Measurements from ENCODE around the gene HUS1. TPM values are rescaled to one million over a fixed set of nuclear protein-coding genes. Genes with fewer than 3 reads are reported as not detected.
"Not testable (repeated sequence)": the region's sequence is repeated elsewhere in the genome, so short reads cannot be mapped to it uniquely, and the experiment has no call there.

Gene HUS1
- total RNA-seq, 4 donors from 2014 or later = 26.2 to 29.4 (median 27.8) TPM

DNA sequence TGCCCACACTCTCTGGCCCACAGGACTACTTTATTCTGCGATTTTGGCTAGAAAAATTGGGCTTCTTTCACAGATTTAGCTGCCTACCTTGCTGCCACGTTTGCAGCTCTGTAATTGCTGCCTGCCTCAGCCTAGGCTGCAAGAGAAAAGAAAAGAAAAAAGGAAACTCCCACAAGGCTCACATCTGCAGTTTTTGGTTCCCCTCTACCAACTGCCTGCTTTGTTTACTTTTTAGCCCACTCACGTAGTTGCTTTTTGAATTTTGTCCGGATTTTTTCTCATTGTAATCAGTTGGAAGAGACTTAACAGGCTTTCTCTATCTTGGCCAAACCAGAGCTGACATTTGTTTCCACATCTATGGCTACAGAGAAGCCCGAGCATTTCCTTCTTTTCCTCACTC lies 25.2 kb upstream of the HUS1 start:
- H3K27ac ChIP-seq = no peak overlapping the region
- WGBS, 2 donors = 33 to 34% methylated on average over 5 of the region's 5 CpGs

DNA sequence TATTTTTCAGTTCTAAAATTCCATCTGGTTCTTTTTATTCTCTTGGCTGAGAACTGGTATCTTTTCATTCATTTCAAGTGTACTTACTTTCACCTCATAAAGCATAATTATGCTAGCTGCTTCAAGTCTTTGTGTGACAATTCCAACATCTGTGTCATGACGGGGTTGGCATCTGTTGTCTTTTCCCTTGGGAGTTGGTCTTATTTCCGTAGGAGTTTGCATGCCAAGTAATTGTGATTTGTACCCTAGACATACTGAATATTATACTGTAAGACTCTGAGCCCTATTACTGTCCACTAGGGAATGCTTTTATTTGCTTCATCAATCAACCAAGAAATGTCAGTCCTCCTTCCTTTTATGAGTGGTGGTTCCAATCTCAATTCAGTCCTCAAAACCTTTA lies 24.6 kb upstream of the HUS1 start:
- WGBS, 2 donors = 44 to 47% methylated on average over 2 of the region's 2 CpGs
- no peaks in the 10 kb centered on the region for H3K36me3 ChIP-seq
- H3K27ac ChIP-seq = no peak overlapping the region
- DNase-seq (ENCODE audit: low spot score in 2 of 2) = no peak
- no peaks in the 10 kb centered on the region for H3K27me3 ChIP-seq
- no peaks in the 10 kb centered on the region for H3K4me1 ChIP-seq
- TF ChIP-seq EP300 (IDR thresholded peaks at IDR 0.05) = no peak
- no peak for TF ChIP-seq POLR2A (IDR thresholded peaks at IDR 0.05)
- TF ChIP-seq, protein P1, sequence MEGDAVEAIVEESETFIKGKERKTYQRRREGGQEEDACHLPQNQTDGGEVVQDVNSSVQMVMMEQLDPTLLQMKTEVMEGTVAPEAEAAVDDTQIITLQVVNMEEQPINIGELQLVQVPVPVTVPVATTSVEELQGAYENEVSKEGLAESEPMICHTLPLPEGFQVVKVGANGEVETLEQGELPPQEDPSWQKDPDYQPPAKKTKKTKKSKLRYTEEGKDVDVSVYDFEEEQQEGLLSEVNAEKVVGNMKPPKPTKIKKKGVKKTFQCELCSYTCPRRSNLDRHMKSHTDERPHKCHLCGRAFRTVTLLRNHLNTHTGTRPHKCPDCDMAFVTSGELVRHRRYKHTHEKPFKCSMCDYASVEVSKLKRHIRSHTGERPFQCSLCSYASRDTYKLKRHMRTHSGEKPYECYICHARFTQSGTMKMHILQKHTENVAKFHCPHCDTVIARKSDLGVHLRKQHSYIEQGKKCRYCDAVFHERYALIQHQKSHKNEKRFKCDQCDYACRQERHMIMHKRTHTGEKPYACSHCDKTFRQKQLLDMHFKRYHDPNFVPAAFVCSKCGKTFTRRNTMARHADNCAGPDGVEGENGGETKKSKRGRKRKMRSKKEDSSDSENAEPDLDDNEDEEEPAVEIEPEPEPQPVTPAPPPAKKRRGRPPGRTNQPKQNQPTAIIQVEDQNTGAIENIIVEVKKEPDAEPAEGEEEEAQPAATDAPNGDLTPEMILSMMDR (IDR thresholded peaks at IDR 0.05) = no peak
- no peak overlapping the region for H3K4me3 ChIP-seq
- H3K9me3 ChIP-seq = no peaks in the 10 kb centered on the region

More for the DNA sequence above, 25.2 kb upstream of the HUS1 start:
- H3K4me3 ChIP-seq = no peak overlapping the region
- no peaks in the 10 kb centered on the region for H3K4me1 ChIP-seq
- no peaks in the 10 kb centered on the region for H3K36me3 ChIP-seq
- H3K9me3 ChIP-seq = no peaks in the 10 kb centered on the region
- no peaks in the 10 kb centered on the region for H3K27me3 ChIP-seq
- TF ChIP-seq, protein P1 (IDR thresholded peaks at IDR 0.05) = no peak
- DNase-seq (ENCODE audit: low spot score in 2 of 2) = no peak

DNA sequence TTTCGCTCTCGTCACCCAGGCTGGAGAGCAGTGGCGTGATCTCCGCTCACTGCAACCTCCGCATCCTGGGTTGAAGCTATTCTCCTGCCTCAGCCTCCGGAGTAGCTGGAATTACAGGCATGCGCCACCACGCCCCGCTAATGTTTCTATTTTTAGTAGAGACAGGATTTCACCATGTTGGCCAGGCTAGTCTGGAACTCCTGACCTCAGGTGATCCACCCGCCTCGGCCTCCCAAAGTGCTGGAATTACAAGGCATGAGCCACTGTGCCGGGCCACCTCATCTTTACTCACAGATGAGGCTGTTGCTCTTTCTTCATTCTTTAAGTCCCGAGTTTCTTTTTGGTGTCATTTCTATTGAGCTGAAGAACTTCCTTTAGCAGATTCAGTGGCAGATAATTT lies 20.7 kb upstream of the HUS1 start:
- not testable (repeated sequence) for DNase-seq (ENCODE audit: low spot score in 2 of 2); H3K27me3 ChIP-seq; H3K4me1 ChIP-seq; H3K27ac ChIP-seq; H3K36me3 ChIP-seq; H3K4me3 ChIP-seq; H3K9me3 ChIP-seq
- WGBS, 2 donors = 88% methylated on average over 13 of the region's 13 CpGs

DNA sequence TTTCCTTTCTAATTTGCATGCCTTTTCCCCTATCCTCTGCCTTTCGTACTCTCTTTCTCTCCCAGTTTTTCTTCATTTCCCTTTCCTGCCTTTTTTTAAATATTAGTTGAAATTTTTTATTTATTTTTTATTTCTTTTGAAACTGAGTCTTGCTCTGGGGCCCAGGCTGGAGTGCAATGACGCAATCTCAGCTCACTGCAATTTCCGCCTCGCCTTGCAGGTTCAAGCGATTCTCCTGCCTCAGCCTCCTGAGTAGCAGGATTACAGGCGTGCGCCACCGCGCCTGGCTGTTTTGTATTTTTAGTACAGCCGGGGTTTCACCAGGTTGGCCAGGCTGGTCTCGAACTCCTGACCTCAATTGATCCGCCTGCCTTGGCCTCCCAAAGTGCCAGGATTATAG lies 20.0 kb upstream of the HUS1 start:
- TF ChIP-seq POLR2A (IDR thresholded peaks at IDR 0.05) = no peak
- TF ChIP-seq, protein P1 (IDR thresholded peaks at IDR 0.05) = no peak
- no peak for TF ChIP-seq EP300 (IDR thresholded peaks at IDR 0.05)
- no peak for DNase-seq (ENCODE audit: low spot score in 2 of 2)
- Histone ChIP-seq H3K4me3 (no peak overlapping the region), H3K27ac (no peak overlapping the region), H3K27me3 (no peaks in the 10 kb centered on the region), H3K4me1 (no peaks in the 10 kb centered on the region), H3K9me3 (no peaks in the 10 kb centered on the region), H3K36me3 (no peaks in the 10 kb centered on the region)
- WGBS, 2 donors = 95 to 96% methylated on average over 12 of the region's 12 CpGs

DNA sequence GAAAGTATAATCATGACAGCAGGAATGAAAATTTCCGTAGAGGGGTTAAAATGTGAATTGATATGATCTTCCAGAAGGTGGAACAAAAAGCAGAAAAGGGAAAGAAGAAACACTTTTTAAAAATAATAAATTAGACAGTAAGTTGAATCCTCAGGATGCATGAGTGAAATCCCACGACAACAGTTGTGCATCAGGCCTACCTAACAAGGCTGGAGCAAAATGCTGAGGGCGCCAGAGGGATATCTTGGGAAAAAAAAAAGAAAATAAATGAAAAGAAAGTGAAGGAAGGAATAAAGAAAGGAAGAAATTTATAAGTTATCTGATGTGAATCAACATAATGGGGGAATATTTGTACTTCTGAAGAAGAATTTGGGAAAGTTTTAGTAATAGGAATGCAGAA lies 13.0 kb upstream of the HUS1 start:
- 75 to 84% methylated on average over 3 of the region's 3 CpGs for WGBS, 2 donors
- Histone ChIP-seq H3K27me3 (no peaks in the 10 kb centered on the region), H3K36me3 (no peaks in the 10 kb centered on the region), H3K27ac (peak overlapping the region in 3 of 4 donors; percentile 37 to 72 (median 37)), H3K4me1 (peaks cover 0 to 11% (median 0%) of the 10 kb centered on the region in 4 donors), H3K9me3 (no peaks in the 10 kb centered on the region), H3K4me3 (peak overlapping the region in 2 of 4 donors; percentile 56 to 59)
- TF ChIP-seq, protein P1 (IDR thresholded peaks at IDR 0.05) = no peak
- TF ChIP-seq EP300 (IDR thresholded peaks at IDR 0.05) (no peak), POLR2A (IDR thresholded peaks at IDR 0.05) (no peak)
- no peak for DNase-seq (ENCODE audit: low spot score in 2 of 2)

DNA sequence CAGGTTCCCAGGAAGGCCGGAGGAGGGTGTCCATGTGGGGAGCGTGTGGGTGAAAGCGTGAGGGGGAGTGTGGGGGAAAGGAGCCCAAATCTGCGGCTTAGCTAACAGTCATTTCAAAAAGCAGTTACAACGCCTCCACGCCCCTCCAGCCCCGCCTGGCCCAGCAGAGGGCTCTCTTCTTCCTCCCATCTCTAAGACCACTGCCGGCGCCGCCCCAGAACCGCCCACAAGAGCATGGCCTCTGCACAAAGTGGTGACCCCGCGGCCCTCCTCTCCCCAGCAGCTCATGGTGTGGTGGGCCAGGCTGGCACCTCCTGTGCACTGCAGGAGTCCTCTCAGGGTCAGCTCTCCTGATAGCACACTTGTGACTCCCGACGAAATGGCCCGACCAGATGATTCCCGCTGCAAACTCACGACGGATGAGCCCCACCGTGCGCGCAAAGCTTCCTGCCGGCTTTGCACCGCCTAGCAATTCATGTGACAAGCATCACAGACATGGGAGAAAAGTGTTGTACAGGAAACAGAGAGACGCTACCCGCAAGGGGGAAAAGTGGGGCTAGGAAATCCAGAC lies 12.4 kb upstream of the HUS1 start:
- TF ChIP-seq EP300 (IDR thresholded peaks at IDR 0.05) (peak in 1 of 2 donors; percentile 36), POLR2A (IDR thresholded peaks at IDR 0.05) (no peak)
- TF ChIP-seq, protein P1 (IDR thresholded peaks at IDR 0.05) = peak; percentile 54 to 75 (median 58)
- no peaks in the 10 kb centered on the region for H3K27me3 ChIP-seq
- peak overlapping the region in 3 of 4 donors; percentile 37 to 74 (median 72) for H3K27ac ChIP-seq
- DNase-seq (ENCODE audit: low spot score in 2 of 2) = peak; percentile 74 to 81
- WGBS, 2 donors = 4 to 7% methylated on average over 24 to 25 of the region's 26 CpGs
- peak overlapping the region; percentile 23 to 59 (median 44) for H3K4me3 ChIP-seq
- no peaks in the 10 kb centered on the region for H3K36me3 ChIP-seq
- H3K4me1 ChIP-seq = peaks cover 0 to 11% (median 0%) of the 10 kb centered on the region in 4 donors
- no peaks in the 10 kb centered on the region for H3K9me3 ChIP-seq

Data from tibial nerve (tissue), 4 donors.